Heart left ventricle (tissue), 13 donors: ENCODE measurements around the gene SIAE.

Source experiments
- CTCF ChIP-seq, 12 donors: fragments of 200-600 bp; sonication (generic) in 4 of 12; IDR thresholded peaks; one replicate each; pipeline versions ENCODE4 v1.5.0 to v1.8.0; 2018 to 2022; ENCODE audit warnings: antibody characterized with exemption in 12 of 12, mild to moderate bottlenecking in 5 of 12
- POLR2A ChIP-seq, 2 donors: fragments of 450-650 bp; IDR thresholded peaks; one replicate each; pipeline ENCODE4 v1.6.1; 2017; ENCODE audit warnings: antibody characterized with exemption in 2 of 2, mild to moderate bottlenecking in 2 of 2, moderate library complexity in 2 of 2
- donor health status: ischemic (EF 13 %, LVEDD 7.1; RV severe dilation, severe dysfunction).
- donor health status: DM: no; HTN: yes; CAD: no.
- donor health status: DM: no; HTN: no; CAD: no.
- donor health status: ischemic (EF 25% LVEDD 6.9; RV normal size, moderate dysfunction).
- donor health status: ischemic (EF 25% LVEDD 5.7; RV mildly dilated, moderate dysfunction).
- donor health status: ischemic (EF 35%, LVEDD 5.7; RV mildly dilated, moderate dysfunction).
- donor health status: nonischemic (EF 11% LVEDD 7.7; RV severe dilation, severe dysfunction).
- donor health status: DM: yes; HTN: yes; CAD: no.
- donor health status: PGD.
- donor health status: ischemic (EF 29% LVEDD 5.4; RV normal size, mild dysfunction).
- donor health status: nonischemic (EF 23%, LVEDD 6.1; RV moderate dilation, normal function).

GRCh38 chr11:124663861-124664260 lies 9.7 kb downstream of the SIAE start:
- TF ChIP-seq CTCF (IDR thresholded peaks at IDR 0.05) = no peak
- no peak for TF ChIP-seq POLR2A (IDR thresholded peaks at IDR 0.05)
